ENCODE measurements around the gene DAD1.

Gene DAD1

DNA sequence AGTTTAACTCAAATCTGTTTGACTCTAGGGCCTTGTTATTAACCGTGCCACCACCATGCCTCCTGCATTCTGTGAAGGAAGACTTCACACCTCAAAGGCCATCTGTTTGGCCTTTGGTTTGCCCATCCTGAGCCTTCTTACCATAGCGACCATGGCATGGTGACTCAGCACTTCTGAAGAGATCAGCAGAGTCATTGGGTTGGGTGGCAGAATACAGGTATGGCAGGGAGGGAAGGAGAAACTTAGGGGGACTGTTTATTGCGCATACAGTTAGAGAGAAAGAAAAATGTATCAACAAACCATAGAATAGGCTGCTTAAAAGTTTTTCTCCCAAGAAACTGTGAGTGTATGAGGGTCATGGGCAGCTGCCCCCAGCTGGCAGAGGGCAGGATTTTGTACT lies 49.2 kb downstream of the DAD1 start:
- no peak overlapping the region for H3K4me3 ChIP-seq (ENCODE audit: low read depth, low read length)
- TF ChIP-seq CTCF (IDR thresholded peaks at IDR 0.05; ENCODE audit: low read depth, low read length, missing control alignments): no peak
- DNase-seq (ENCODE audit: low read depth): no peak

- H3K4me3 ChIP-seq (ENCODE audit: low read depth, low read length): no peak overlapping the region
- no peak for TF ChIP-seq CTCF (IDR thresholded peaks at IDR 0.05; ENCODE audit: low read depth, low read length, missing control alignments)
- DNase-seq (ENCODE audit: low read depth): no peak
Measured at GRCh38 chr14:22538671-22539228, 50.3 kb downstream of the DAD1 start.

GRCh38 chr14:22537436-22538310 lies 51.4 kb downstream of the DAD1 start:
- H3K4me3 ChIP-seq (ENCODE audit: low read depth, low read length): no peak overlapping the region
- no peak for DNase-seq (ENCODE audit: low read depth)
- TF ChIP-seq CTCF (IDR thresholded peaks at IDR 0.05; ENCODE audit: low read depth, low read length, missing control alignments): no peak

GRCh38 chr14:22536853-22537338 lies 52.1 kb downstream of the DAD1 start:
- DNase-seq (ENCODE audit: low read depth): peak; percentile 91
- TF ChIP-seq CTCF (IDR thresholded peaks at IDR 0.05; ENCODE audit: low read depth, low read length, missing control alignments): no peak
- H3K4me3 ChIP-seq (ENCODE audit: low read depth, low read length): no peak overlapping the region

DNA sequence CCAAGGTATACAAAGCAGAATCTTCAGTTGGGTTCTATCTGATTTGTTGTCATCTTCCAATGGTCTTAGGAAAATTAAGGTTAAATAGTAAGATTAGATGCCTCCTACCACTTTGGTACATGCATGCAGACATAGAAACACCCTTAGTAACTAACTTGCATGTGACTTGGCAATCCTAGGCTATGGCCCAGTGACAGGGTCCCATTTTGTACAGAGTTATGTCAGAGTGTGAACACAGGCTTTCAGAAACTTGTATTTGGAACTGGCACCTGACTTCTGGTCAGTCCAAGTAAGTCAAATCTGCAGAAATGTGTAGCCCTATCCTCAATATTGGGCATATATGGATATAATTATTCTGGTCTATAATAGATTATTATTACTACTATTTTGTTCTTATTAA lies 53.1 kb downstream of the DAD1 start:
- DNase-seq (ENCODE audit: low read depth): no peak
- TF ChIP-seq CTCF (IDR thresholded peaks at IDR 0.05; ENCODE audit: low read depth, low read length, missing control alignments): no peak
- no peak overlapping the region for H3K4me3 ChIP-seq (ENCODE audit: low read depth, low read length)

- no peak for TF ChIP-seq CTCF (IDR thresholded peaks at IDR 0.05; ENCODE audit: low read depth, low read length, missing control alignments)
- H3K4me3 ChIP-seq (ENCODE audit: low read depth, low read length): no peak overlapping the region; the same call in 1 of the 2 replicates
- DNase-seq (ENCODE audit: low read depth): no peak
Measured at GRCh38 chr14:22535126-22535525, 53.9 kb downstream of the DAD1 start.

Measured in GM12864 (cell line).